Transverse colon (tissue), 4 donors: ENCODE measurements around the gene CTDP1. TPM values are rescaled to one million over a fixed set of nuclear protein-coding genes. Genes with fewer than 3 reads are reported as not detected.

Experiments used
- DNase-seq: peaks from one replicate; pipeline ENCODE4 v3.0.0-alpha.2; 2019
- H3K27ac ChIP-seq, 4 donors: fragments of 200-600 bp; sonication (generic); 2 replicates each; pipeline ENCODE4 v1.5.1; 2016 to 2018; ENCODE audit warnings: inconsistent platforms in 4 of 4
- H3K27me3 ChIP-seq: fragments of 200-600 bp; sonication (generic); 2 replicates; pipeline ENCODE4 v1.5.1; 2017; ENCODE audit warnings: inconsistent platforms
- H3K36me3 ChIP-seq, 4 donors: fragments of 200-600 bp; sonication (generic); 2 replicates each; pipeline ENCODE4 v1.5.1; 2017 to 2019; ENCODE audit warnings: inconsistent platforms in 4 of 4
- H3K4me1 ChIP-seq, 4 donors: fragments of 200-600 bp; sonication (generic); 2 replicates each; pipeline ENCODE4 v1.5.1; 2017 to 2020; ENCODE audit warnings: inconsistent platforms in 4 of 4
- H3K4me3 ChIP-seq, 4 donors: fragments of 200-600 bp; sonication (generic); 1 replicate in 1 of 4; 2 replicates in 3 of 4; pipeline versions ENCODE4 v1.5.1 to v1.6.1; 2017 to 2019; ENCODE audit warnings: inconsistent platforms in 4 of 4
- H3K9me3 ChIP-seq, 2 donors: fragments of 200-600 bp; sonication (generic); 2 replicates each; pipeline ENCODE4 v1.5.1; 2017 to 2019; ENCODE audit warnings: inconsistent platforms in 2 of 2
- EP300 ChIP-seq: sonication (generic); formaldehyde crosslinking; IDR thresholded peaks from one replicate; pipeline ENCODE4 v1.6.1; 2017; ENCODE audit warnings: antibody characterized with exemption, low read depth
- POLR2A ChIP-seq: fragments of 450-650 bp; IDR thresholded peaks from one replicate; pipeline ENCODE4 v1.6.1; 2016; ENCODE audit warnings: antibody characterized with exemption, mild to moderate bottlenecking, moderate library complexity
- POLR2AphosphoS5 ChIP-seq, 3 donors: sonication (generic); formaldehyde crosslinking; IDR thresholded peaks; one replicate each; pipeline ENCODE4 v1.6.1; 2016; ENCODE audit warnings: antibody characterized with exemption in 3 of 3
- WGBS, 2 donors: methylation state at CpG; one replicate each; pipeline ENCODE4 v1.1.5; 2018; ENCODE audit warnings: low coverage in 1 of 2; 5-methylcytosine and 5-hydroxymethylcytosine counted together
- in situ Hi-C, 4 donors: fragments of 200-750 bp; cut with MboI; loops; one replicate each; pipeline versions ENCODE4 v1.15.0 to v1.15.1; 2017; ENCODE audit warnings: low sequenced_read_pairs in 3 of 4, low pct_ligation_motif_present in 1 of 4, low pct_unique_long_range_greater_than_20kb in 1 of 4
- intact Hi-C: fragments of 100-400 bp; cut with DNase I; formaldehyde crosslinking; loops from one replicate; pipeline ENCODE4 v1.15.1; 2023; ENCODE audit warnings: low total_unique reads
- total RNA-seq, 4 donors: library from RNA; depleted of rRNA; stranded (reverse); fragments of >200 nt; gene quantifications; one replicate each; pipeline ENCODE4 v1.1.0, GENCODE V29; 2016
- TF ChIP-seq, protein P1 (sequence below), 5 experiments: fragments of 200-600 bp in 3 of 5; fragments of 450-650 bp in 2 of 5; sonication (generic) in 3 of 5; IDR thresholded peaks; 1 replicate in 2 of 5; 2 replicates in 3 of 5; pipeline ENCODE4 v1.5.1; 2016 to 2017; ENCODE audit warnings: antibody characterized with exemption in 5 of 5, inconsistent platforms in 3 of 5, mild to moderate bottlenecking in 2 of 5, moderate library complexity in 1 of 5

The CTDP1 gene
- total RNA-seq, 4 donors from 2014 or later = 30.6 to 120 (median 49.3) TPM

DNA sequence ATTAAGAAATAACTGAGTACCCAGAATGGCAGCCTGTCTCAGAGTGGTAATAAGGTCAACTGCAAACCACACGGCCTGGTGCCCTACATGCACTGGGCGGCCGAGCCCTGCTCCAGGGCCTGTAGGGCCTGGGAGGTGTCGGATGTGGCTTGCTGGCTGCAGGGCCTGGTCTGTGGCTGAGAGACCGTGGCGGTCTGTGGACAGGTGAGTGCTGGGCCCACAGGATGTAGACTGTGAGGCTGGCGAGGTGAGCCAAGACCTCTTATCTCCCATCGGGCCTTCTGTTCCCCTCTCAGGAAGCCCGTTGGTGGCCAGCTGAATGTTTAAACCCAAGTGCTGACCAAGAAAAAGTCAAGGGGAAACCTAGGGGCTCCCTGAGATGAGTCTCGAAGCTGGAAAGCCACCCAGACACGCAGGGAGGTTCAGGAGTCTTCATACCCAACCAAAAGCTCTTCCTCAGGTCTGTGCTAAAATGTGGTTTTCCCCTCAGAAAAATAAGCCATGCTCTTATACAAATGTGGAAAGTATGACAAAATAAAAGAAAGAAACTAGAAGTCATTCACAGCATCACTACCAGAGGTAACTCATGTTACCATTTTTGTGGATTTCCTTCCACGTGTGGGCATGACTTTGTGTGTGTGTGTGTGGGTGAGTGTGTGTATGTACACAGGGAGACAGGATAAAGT lies 47.7 kb upstream of the CTDP1 start:
- no peaks in the 10 kb centered on the region for H3K36me3 ChIP-seq
- in situ Hi-C loops (loop anchor here in 1 of 4 donors (25.0 kb wide), 1 partner anchor 245 kb away; the partner anchor contains the start of gene NFATC1), intact Hi-C loops (no loop called here)
- H3K4me3 ChIP-seq = no peak overlapping the region
- TF ChIP-seq POLR2A (no peak), EP300 (no peak), POLR2AphosphoS5 (IDR thresholded peaks at IDR 0.05) (no peak)
- no peak for DNase-seq
- no peaks in the 10 kb centered on the region for H3K9me3 ChIP-seq
- H3K4me1 ChIP-seq = no peaks in the 10 kb centered on the region
- WGBS, 2 donors = 46 to 82% methylated on average over 2 to 12 of the region's 12 CpGs
- H3K27ac ChIP-seq = no peak overlapping the region
- H3K27me3 ChIP-seq = no peaks in the 10 kb centered on the region

DNA sequence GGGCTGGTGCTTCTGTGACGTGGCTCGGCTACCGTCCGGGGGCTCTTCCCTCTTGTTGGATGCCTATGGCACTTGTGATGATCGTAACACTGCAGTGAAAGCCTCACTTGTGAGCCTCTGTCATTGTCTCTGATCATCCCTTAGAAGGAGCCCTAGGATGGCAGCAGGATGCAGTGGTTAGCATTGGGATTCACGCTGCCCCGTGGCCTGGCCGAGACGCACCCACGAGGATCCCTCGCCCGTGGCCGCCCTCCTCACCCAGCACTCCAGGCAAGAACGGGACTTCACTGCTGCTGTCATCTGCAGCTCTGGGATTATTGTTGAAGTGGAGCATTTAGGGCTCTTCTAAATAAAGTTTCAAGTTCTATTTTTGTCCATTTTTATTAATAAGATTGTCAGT lies 46.8 kb upstream of the CTDP1 start:
- Histone ChIP-seq H3K4me1 (peaks cover 0 to under 1% (median 0%) of the 10 kb centered on the region in 4 donors), H3K36me3 (no peaks in the 10 kb centered on the region), H3K4me3 (no peak overlapping the region), H3K27ac (no peak overlapping the region), H3K27me3 (peaks cover 8% of the 10 kb centered on the region), H3K9me3 (no peaks in the 10 kb centered on the region)
- intact Hi-C loops (no loop called here), in situ Hi-C loops (loop anchor here in 1 of 4 donors (25.0 kb wide), 1 partner anchor 245 kb away; the partner anchor contains the start of gene NFATC1)
- 93 to 95% methylated on average over 4 to 14 of the region's 14 CpGs for WGBS, 2 donors
- no peak for DNase-seq
- no peak for TF ChIP-seq EP300
- no peak for TF ChIP-seq POLR2A
- TF ChIP-seq POLR2AphosphoS5 (IDR thresholded peaks at IDR 0.05) = no peak
- TF ChIP-seq, protein P1, sequence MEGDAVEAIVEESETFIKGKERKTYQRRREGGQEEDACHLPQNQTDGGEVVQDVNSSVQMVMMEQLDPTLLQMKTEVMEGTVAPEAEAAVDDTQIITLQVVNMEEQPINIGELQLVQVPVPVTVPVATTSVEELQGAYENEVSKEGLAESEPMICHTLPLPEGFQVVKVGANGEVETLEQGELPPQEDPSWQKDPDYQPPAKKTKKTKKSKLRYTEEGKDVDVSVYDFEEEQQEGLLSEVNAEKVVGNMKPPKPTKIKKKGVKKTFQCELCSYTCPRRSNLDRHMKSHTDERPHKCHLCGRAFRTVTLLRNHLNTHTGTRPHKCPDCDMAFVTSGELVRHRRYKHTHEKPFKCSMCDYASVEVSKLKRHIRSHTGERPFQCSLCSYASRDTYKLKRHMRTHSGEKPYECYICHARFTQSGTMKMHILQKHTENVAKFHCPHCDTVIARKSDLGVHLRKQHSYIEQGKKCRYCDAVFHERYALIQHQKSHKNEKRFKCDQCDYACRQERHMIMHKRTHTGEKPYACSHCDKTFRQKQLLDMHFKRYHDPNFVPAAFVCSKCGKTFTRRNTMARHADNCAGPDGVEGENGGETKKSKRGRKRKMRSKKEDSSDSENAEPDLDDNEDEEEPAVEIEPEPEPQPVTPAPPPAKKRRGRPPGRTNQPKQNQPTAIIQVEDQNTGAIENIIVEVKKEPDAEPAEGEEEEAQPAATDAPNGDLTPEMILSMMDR (IDR thresholded peaks at IDR 0.05) = no peak

DNA sequence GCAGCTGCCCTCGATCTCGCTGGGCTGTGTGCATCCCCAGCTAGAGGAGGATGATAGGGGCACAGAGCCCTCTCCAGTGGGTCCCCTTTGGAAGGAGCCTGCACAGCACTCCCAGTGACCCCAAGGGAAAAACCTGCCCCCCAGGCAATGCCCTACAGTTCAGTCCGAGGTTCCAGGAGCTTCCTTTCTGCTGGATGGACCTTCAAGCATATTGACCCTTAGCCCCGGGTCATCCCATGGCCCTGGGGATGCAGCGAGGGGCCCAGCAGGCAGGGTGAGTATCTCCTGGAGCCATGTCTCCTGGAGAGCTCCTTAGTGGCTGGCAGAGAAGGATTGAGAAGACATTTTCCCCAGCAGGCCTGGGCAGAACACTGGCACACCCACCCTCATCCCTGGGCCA lies 45.4 kb upstream of the CTDP1 start:
- no peak overlapping the region for H3K27ac ChIP-seq
- in situ Hi-C loops (loop anchor here in 1 of 4 donors (25.0 kb wide), 1 partner anchor 247 kb away; the partner anchor contains the start of gene NFATC1), intact Hi-C loops (loop anchor here (1.0 kb wide), 1 partner anchor 88 kb away; no protein-coding TSS in a partner anchor)
- DNase-seq = no peak
- no peaks in the 10 kb centered on the region for H3K9me3 ChIP-seq
- H3K4me3 ChIP-seq = no peak overlapping the region
- TF ChIP-seq POLR2AphosphoS5 (IDR thresholded peaks at IDR 0.05) (no peak), POLR2A (no peak)
- TF ChIP-seq, protein P1 (IDR thresholded peaks at IDR 0.05) = no peak
- peaks cover 18% of the 10 kb centered on the region for H3K27me3 ChIP-seq
- H3K36me3 ChIP-seq = no peaks in the 10 kb centered on the region
- 95 to 100% methylated on average over 2 to 5 of the region's 5 CpGs for WGBS, 2 donors
- peaks cover 0 to 4% (median 0%) of the 10 kb centered on the region in 4 donors for H3K4me1 ChIP-seq

DNA sequence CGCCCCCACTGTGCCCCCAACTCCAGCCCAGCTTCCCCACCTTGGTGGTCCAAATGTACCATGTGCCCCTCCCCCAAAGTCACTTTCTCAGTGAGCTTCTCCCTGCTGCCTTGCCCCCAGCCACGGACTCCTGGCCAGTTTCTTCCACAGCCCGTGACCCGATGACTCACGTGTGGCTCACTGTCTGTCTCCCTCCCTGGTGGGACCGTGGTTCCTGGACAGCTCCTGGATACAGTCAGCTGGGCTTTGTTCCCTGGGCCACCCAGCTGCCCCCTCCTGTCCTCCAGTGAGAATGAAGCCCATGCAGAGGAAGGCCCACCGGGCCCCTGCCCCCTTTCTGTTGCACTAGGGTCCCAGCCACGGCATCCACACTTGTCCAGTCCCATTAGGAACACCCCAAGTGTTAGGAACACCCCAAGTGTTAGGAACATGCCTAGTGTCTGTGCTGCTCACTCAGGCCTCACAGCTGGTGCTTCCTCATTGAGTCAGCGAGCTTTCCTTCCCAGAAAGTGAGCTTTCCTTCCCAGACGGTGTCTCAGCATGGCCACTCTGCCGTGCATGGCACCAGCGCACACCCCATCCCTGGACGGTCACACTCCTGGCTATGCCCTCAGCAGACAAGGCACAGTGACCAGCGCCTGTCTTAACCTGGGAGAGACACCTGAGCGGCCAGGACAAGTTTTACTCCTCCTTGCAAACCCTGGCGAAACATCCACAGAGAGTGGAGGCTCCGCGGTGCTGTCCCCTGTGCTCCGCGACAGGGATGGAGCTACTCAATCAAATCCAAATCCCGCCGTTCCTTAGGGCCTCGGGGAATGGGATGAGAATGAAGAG lies 44.8 kb upstream of the CTDP1 start:
- H3K27ac ChIP-seq = no peak overlapping the region
- H3K4me1 ChIP-seq = peaks cover 0 to 4% (median 0%) of the 10 kb centered on the region in 4 donors
- H3K36me3 ChIP-seq = no peaks in the 10 kb centered on the region
- no peak overlapping the region for H3K4me3 ChIP-seq
- no peak for DNase-seq
- peaks cover 18% of the 10 kb centered on the region for H3K27me3 ChIP-seq
- no peaks in the 10 kb centered on the region for H3K9me3 ChIP-seq
- TF ChIP-seq POLR2AphosphoS5 (IDR thresholded peaks at IDR 0.05) (no peak), EP300 (no peak), POLR2A (no peak)
- TF ChIP-seq, protein P1 (IDR thresholded peaks at IDR 0.05) = no peak
- intact Hi-C loops (loop anchor here (1.0 kb wide), 1 partner anchor 89 kb away; no protein-coding TSS in a partner anchor), in situ Hi-C loops (loop anchor here in 1 of 4 donors (25.0 kb wide), 1 partner anchor 248 kb away; the partner anchor contains the start of gene NFATC1)
- 89% methylated on average over 20 of the region's 23 CpGs; no CpG with 5 or more reads in 1 of the 2 donors for WGBS, 2 donors
